ENCODE data around the gene RSPH10B2. TPM values are rescaled to one million over a fixed set of nuclear protein-coding genes. Genes with fewer than 3 reads are reported as not detected.
"Not testable (repeated sequence)": the region's sequence is repeated elsewhere in the genome, so short reads cannot be mapped to it uniquely, and the experiment has no call there.

RSPH10B2 gene
- total RNA-seq, 3 donors from 2014 or later (not counting 1 experiment from before 2014, with no cell fraction given): 0.12 to 0.54 (median 0.33) TPM

GRCh38 chr7:6709808-6710207 is 44.1 kb upstream of the RSPH10B2 start:
- Mint-ChIP-seq H3K36me3 (no peaks in the 10 kb centered on the region), H3K27me3 (ENCODE audit: low read depth in 2 of 2) (peaks cover 16% of the 10 kb centered on the region in 2 donors), H3K9me3 (no peaks in the 10 kb centered on the region), H3K4me3 (no peak overlapping the region), H3K27ac (no peak overlapping the region), H3K4me1 (peaks cover 22 to 23% of the 10 kb centered on the region in 2 donors)
- no peaks in the 10 kb centered on the region for H3K27me3 ChIP-seq (ENCODE audit: control insufficient read depth, insufficient read depth, low read length)
- no peak overlapping the region for H3K4me3 ChIP-seq (ENCODE audit: low read length)
- no peak for TF ChIP-seq CTCF (IDR thresholded peaks at IDR 0.05)
- DNase-seq (no peak), ATAC-seq (no peak)
- no peaks in the 10 kb centered on the region for H3K9me3 ChIP-seq (ENCODE audit: control insufficient read depth, insufficient read depth, low read length)
- H3K36me3 ChIP-seq (ENCODE audit: control insufficient read depth, insufficient read depth, low read length): no peaks in the 10 kb centered on the region
- peaks cover 19% of the 10 kb centered on the region for H3K4me1 ChIP-seq (ENCODE audit: control insufficient read depth, insufficient read depth, low read length)
- WGBS (ENCODE audit: insufficient coverage): 92% methylated on average over 6 of the region's 6 CpGs
- intact Hi-C loops (cut with micrococcal nuclease): no loop called here
- no peak overlapping the region for H3K27ac ChIP-seq (ENCODE audit: low read length)

GRCh38 chr7:6714360-6714759 is 39.5 kb upstream of the RSPH10B2 start:
- ATAC-seq: no peak
- DNase-seq: no peak
- H3K36me3 ChIP-seq (ENCODE audit: control insufficient read depth, insufficient read depth, low read length): no peaks in the 10 kb centered on the region
- no peaks in the 10 kb centered on the region for H3K27me3 ChIP-seq (ENCODE audit: control insufficient read depth, insufficient read depth, low read length)
- H3K27me3 Mint-ChIP-seq (ENCODE audit: low read depth in 2 of 2): peaks cover 26 to 27% of the 10 kb centered on the region in 2 donors
- no peaks in the 10 kb centered on the region for H3K9me3 ChIP-seq (ENCODE audit: control insufficient read depth, insufficient read depth, low read length)
- H3K36me3 Mint-ChIP-seq: no peaks in the 10 kb centered on the region
- H3K4me3 ChIP-seq (ENCODE audit: low read length): no peak overlapping the region
- intact Hi-C loops (cut with micrococcal nuclease): no loop called here
- no peak overlapping the region for H3K27ac ChIP-seq (ENCODE audit: low read length)
- no peak overlapping the region for H3K4me3 Mint-ChIP-seq
- WGBS (ENCODE audit: insufficient coverage): 81% methylated on average over 5 of the region's 5 CpGs
- no peaks in the 10 kb centered on the region for H3K9me3 Mint-ChIP-seq
- no peak overlapping the region for H3K27ac Mint-ChIP-seq
- H3K4me1 ChIP-seq (ENCODE audit: control insufficient read depth, insufficient read depth, low read length): no peaks in the 10 kb centered on the region
- H3K4me1 Mint-ChIP-seq: peaks cover 0 to 8% of the 10 kb centered on the region in 2 donors
- no peak for TF ChIP-seq CTCF (IDR thresholded peaks at IDR 0.05)

- H3K4me1 Mint-ChIP-seq; DNase-seq; H3K4me3 ChIP-seq (ENCODE audit: low read length); H3K27me3 ChIP-seq (ENCODE audit: control insufficient read depth, insufficient read depth, low read length); H3K27ac Mint-ChIP-seq; H3K9me3 Mint-ChIP-seq; H3K36me3 Mint-ChIP-seq; H3K4me3 Mint-ChIP-seq; intact Hi-C loops (cut with micrococcal nuclease); H3K9me3 ChIP-seq (ENCODE audit: control insufficient read depth, insufficient read depth, low read length); H3K36me3 ChIP-seq (ENCODE audit: control insufficient read depth, insufficient read depth, low read length); H3K4me1 ChIP-seq (ENCODE audit: control insufficient read depth, insufficient read depth, low read length); ATAC-seq; H3K27ac ChIP-seq (ENCODE audit: low read length): not testable (repeated sequence)
- H3K27me3 Mint-ChIP-seq (ENCODE audit: low read depth in 2 of 2): peaks cover 19 to 21% of the 10 kb centered on the region in 2 donors
- WGBS (ENCODE audit: insufficient coverage): 91% methylated on average over 7 of the region's 9 CpGs
These were observed 38.0 kb upstream of the RSPH10B2 start for GRCh38 chr7:6715898-6716297.

GRCh38 chr7:6718124-6718523 is 35.8 kb upstream of the RSPH10B2 start:
- no peak overlapping the region for H3K27ac Mint-ChIP-seq
- H3K9me3 ChIP-seq (ENCODE audit: control insufficient read depth, insufficient read depth, low read length): no peaks in the 10 kb centered on the region

GRCh38 chr7:6724351-6724750 is 29.6 kb upstream of the RSPH10B2 start:
- DNase-seq; H3K4me3 ChIP-seq (ENCODE audit: low read length); H3K27me3 ChIP-seq (ENCODE audit: control insufficient read depth, insufficient read depth, low read length); H3K27ac ChIP-seq (ENCODE audit: low read length); H3K9me3 ChIP-seq (ENCODE audit: control insufficient read depth, insufficient read depth, low read length); H3K4me3 Mint-ChIP-seq; H3K36me3 Mint-ChIP-seq; H3K9me3 Mint-ChIP-seq; H3K4me1 ChIP-seq (ENCODE audit: control insufficient read depth, insufficient read depth, low read length); H3K27ac Mint-ChIP-seq; H3K36me3 ChIP-seq (ENCODE audit: control insufficient read depth, insufficient read depth, low read length); H3K4me1 Mint-ChIP-seq; intact Hi-C loops (cut with micrococcal nuclease); ATAC-seq: not testable (repeated sequence)
- H3K27me3 Mint-ChIP-seq (ENCODE audit: low read depth in 2 of 2): peaks cover 8 to 12% of the 10 kb centered on the region in 2 donors
- 92% methylated on average over 4 of the region's 4 CpGs for WGBS (ENCODE audit: insufficient coverage)

More at GRCh38 chr7:6718124-6718523, 35.8 kb upstream of the RSPH10B2 start:
- DNase-seq: no peak
- WGBS (ENCODE audit: insufficient coverage): 64% methylated on average over 6 of the region's 6 CpGs
- Mint-ChIP-seq H3K9me3 (no peaks in the 10 kb centered on the region), H3K36me3 (no peaks in the 10 kb centered on the region), H3K4me3 (no peak overlapping the region), H3K4me1 (peaks cover 0 to 8% of the 10 kb centered on the region in 2 donors), H3K27me3 (ENCODE audit: low read depth in 2 of 2) (peaks cover 27 to 28% of the 10 kb centered on the region in 2 donors)
- H3K36me3 ChIP-seq (ENCODE audit: control insufficient read depth, insufficient read depth, low read length): no peaks in the 10 kb centered on the region
- TF ChIP-seq CTCF (IDR thresholded peaks at IDR 0.05): no peak
- ATAC-seq: no peak
- H3K27me3 ChIP-seq (ENCODE audit: control insufficient read depth, insufficient read depth, low read length): peaks cover 2% of the 10 kb centered on the region
- H3K27ac ChIP-seq (ENCODE audit: low read length): no peak overlapping the region
- no peak overlapping the region for H3K4me3 ChIP-seq (ENCODE audit: low read length)
- intact Hi-C loops (cut with micrococcal nuclease): no loop called here
- no peaks in the 10 kb centered on the region for H3K4me1 ChIP-seq (ENCODE audit: control insufficient read depth, insufficient read depth, low read length)

Data from natural killer cell (primary cell).